Hematopoietic multipotent progenitor cell (in vitro differentiated cells): ENCODE results near the gene KRTAP10-5. TPM values are rescaled to one million over a fixed set of nuclear protein-coding genes. Genes with fewer than 3 reads are reported as not detected.
"Not testable (repeated sequence)": the region's sequence is repeated elsewhere in the genome, so short reads cannot be mapped to it uniquely, and the experiment has no call there.

Experiments used
- DNase-seq, 3 donors: peaks; one replicate each; pipeline ENCODE4 v3.0.0-alpha.2; 2011 to 2015; ENCODE audit warnings: low read depth in 2 of 3, low spot score in 2 of 3
- total RNA-seq: library from RNA; depleted of rRNA; stranded (reverse); fragments of >200 nt; gene quantifications from one replicate; pipeline ENCODE4 v1.2.3, GENCODE V29; 2012

The KRTAP10-5 gene
- total RNA-seq, 1 donor, result not detected

GRCh38 chr21:44611551-44611950 is 31.1 kb upstream of the KRTAP10-5 start:
- no peak for DNase-seq

GRCh38 chr21:44610157-44610843 is 29.9 kb upstream of the KRTAP10-5 start:
- not testable (repeated sequence) for DNase-seq

- no peak for DNase-seq
Measured at GRCh38 chr21:44609193-44609592, 28.8 kb upstream of the KRTAP10-5 start.

GRCh38 chr21:44606495-44606894 is 26.1 kb upstream of the KRTAP10-5 start:
- DNase-seq, result no peak

GRCh38 chr21:44603911-44604310 is 23.5 kb upstream of the KRTAP10-5 start:
- DNase-seq, result no peak

- no peak for DNase-seq
Measured at GRCh38 chr21:44603109-44603875, 22.9 kb upstream of the KRTAP10-5 start.

GRCh38 chr21:44602463-44602850 is 22.1 kb upstream of the KRTAP10-5 start:
- no peak for DNase-seq

GRCh38 chr21:44601596-44602462 is 21.4 kb upstream of the KRTAP10-5 start:
- DNase-seq, result no peak

- not testable (repeated sequence) for DNase-seq
Measured at GRCh38 chr21:44601091-44601490, 20.7 kb upstream of the KRTAP10-5 start.

GRCh38 chr21:44600118-44600978 is 19.9 kb upstream of the KRTAP10-5 start, which contains the start of gene KRTAP10-7:
KRTAP10-7 (plus strand) TSS chr21:44600597; CDS start chr21:44600622, 25 bp downstream.
- DNase-seq, result not testable (repeated sequence)

- no peak for DNase-seq
Measured at GRCh38 chr21:44599264-44600029, 19.0 kb upstream of the KRTAP10-5 start.

- no peak for DNase-seq
Measured at GRCh38 chr21:44598061-44598460, 17.7 kb upstream of the KRTAP10-5 start.

GRCh38 chr21:44596068-44596725 is 15.8 kb upstream of the KRTAP10-5 start:
- DNase-seq, result no peak

- no peak for DNase-seq
Measured at GRCh38 chr21:44595524-44595923, 15.1 kb upstream of the KRTAP10-5 start.

GRCh38 chr21:44594406-44594916 is 14.1 kb upstream of the KRTAP10-5 start:
- no peak for DNase-seq

- peak in 2 of 3 donors; percentile 20 to 36 for DNase-seq
Measured at GRCh38 chr21:44593598-44594405, 13.4 kb upstream of the KRTAP10-5 start.

GRCh38 chr21:44592446-44593311 is 12.3 kb upstream of the KRTAP10-5 start, which contains the start of gene KRTAP10-6:
KRTAP10-6 (minus strand) TSS chr21:44592505; CDS start chr21:44592484, 21 bp downstream.
- DNase-seq, result no peak
